Testis (tissue), 2 donors: ENCODE data around the gene IQSEC3.

Experiments used
- CTCF ChIP-seq, 3 experiments: fragments of 450-650 bp in 2 of 3; fragments of 200-600 bp in 1 of 3; sonication (generic) in 1 of 3; IDR thresholded peaks; one replicate each; pipeline ENCODE4 v1.5.1; 2016 to 2019; ENCODE audit warnings: antibody characterized with exemption in 3 of 3, mild to moderate bottlenecking in 2 of 3, moderate library complexity in 1 of 3
- POLR2A ChIP-seq: fragments of 450-650 bp; IDR thresholded peaks from one replicate; pipeline ENCODE4 v1.6.1; 2017; ENCODE audit warnings: antibody characterized with exemption, mild to moderate bottlenecking, moderate library complexity

- TF ChIP-seq CTCF (IDR thresholded peaks at IDR 0.05) (no peak), POLR2A (no peak)
These were observed 110.9 kb downstream of the IQSEC3 start for GRCh38 chr12:177336-177979.
